GM10847 (cell line): ENCODE data around the gene KL.

Source experiments
- POLR2A ChIP-seq: IDR thresholded peaks from 2 replicates; pipeline ENCODE4 v1.6.1; 2011; ENCODE audit not compliant: insufficient read length; ENCODE audit errors: extremely low read depth

Gene KL

GRCh38 chr13:33051632-33052031, 35.4 kb downstream of the KL start:
- no peak for TF ChIP-seq POLR2A

GRCh38 chr13:33052506-33053280, 36.5 kb downstream of the KL start:
- no peak for TF ChIP-seq POLR2A

- no peak for TF ChIP-seq POLR2A
Measured at GRCh38 chr13:33053397-33054066, 37.3 kb downstream of the KL start.

- TF ChIP-seq POLR2A, result no peak
Measured at GRCh38 chr13:33057019-33057780, 41.0 kb downstream of the KL start.

- TF ChIP-seq POLR2A, result no peak
Measured at GRCh38 chr13:33058776-33059327, 42.6 kb downstream of the KL start.

GRCh38 chr13:33060815-33061214, 44.6 kb downstream of the KL start:
- TF ChIP-seq POLR2A, result no peak

- no peak for TF ChIP-seq POLR2A
Measured at GRCh38 chr13:33066329-33066728, 50.1 kb downstream of the KL start.

- TF ChIP-seq POLR2A, result no peak
Measured at GRCh38 chr13:33069365-33069764, 53.1 kb downstream of the KL start.

GRCh38 chr13:33070713-33071112, 54.5 kb downstream of the KL start:
- TF ChIP-seq POLR2A, result no peak

- TF ChIP-seq POLR2A, result no peak
Measured at GRCh38 chr13:33072282-33072681, 56.1 kb downstream of the KL start.

GRCh38 chr13:33072759-33073158, 56.5 kb downstream of the KL start:
- no peak for TF ChIP-seq POLR2A

GRCh38 chr13:33073338-33073737, 57.1 kb downstream of the KL start:
- no peak for TF ChIP-seq POLR2A

GRCh38 chr13:33076001-33076992, 60.1 kb downstream of the KL start:
- no peak for TF ChIP-seq POLR2A

GRCh38 chr13:33078263-33078662, 62.0 kb downstream of the KL start:
- no peak for TF ChIP-seq POLR2A
